ENCODE measurements around the gene CCDC184.
"Not testable (repeated sequence)": the region's sequence is repeated elsewhere in the genome, so short reads cannot be mapped to it uniquely, and the experiment has no call there.

CCDC184 gene

GRCh38 chr12:48183091-48183875 lies at the start of gene CCDC184:
CCDC184 (plus strand) TSS chr12:48183644; CDS start chr12:48184123, 479 bp downstream.
- peak; percentile 51 to 59 (median 55) for DNase-seq (ENCODE audit: low read depth in 3 of 3)

DNA sequence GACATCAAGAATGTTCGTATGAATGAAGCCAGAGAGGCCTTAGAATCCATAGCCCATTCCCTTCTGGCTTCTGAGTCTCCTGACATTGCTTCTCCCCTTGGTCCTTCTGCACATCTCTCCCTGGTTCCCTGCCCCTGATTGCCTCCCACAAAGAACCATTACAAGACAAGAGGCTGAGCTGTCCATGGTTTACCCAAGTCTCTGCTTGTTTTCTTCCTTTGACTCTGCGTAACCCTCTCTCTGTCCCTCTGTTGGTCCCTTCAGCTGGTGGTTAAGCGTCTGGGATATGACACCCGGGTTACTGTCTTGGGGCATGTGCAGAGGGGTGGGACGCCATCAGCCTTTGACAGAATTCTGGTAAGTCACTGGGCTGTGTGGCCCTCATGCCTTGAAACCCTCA lies 48.4 kb upstream of the CCDC184 start:
- DNase-seq (ENCODE audit: low read depth in 3 of 3), result no peak

DNA sequence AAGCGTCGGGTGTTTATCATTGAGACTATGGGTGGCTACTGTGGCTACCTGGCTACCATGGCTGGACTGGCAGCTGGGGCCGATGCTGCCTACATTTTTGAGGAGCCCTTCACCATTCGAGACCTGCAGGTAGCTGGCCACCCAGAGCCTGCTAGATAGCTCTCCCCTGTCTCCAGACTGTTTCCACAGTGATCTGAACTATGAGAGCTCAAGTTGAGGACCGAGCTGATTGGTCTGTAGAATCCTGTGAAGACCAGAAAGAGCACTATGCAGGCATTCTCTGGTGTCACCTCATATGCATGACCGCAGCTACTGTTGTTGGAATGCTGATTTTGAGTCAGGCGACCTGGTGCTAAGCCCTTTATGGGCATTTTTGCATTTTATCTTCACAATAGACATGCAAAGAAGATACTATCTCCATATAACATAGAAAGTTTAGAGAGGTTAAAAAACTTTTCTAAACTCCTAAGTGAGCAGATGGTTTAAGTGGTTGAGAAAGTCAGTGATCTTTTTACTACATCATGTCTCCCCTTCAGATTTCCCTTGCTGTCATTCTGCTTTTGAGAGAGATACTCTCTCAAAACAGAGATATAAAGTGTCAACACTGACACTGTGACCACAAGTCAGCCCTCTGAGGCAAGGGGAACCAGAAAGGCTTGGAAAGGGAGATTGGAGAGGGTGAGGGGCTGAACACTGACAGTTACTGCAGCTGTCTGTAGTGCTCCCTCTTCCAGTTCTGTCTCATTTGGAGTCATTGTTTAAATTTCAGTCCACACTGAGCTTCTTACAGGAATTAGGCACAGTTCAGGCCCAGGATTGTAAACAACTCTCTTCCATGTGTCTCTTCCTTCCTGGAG lies 40.4 kb upstream of the CCDC184 start:
- no peak for DNase-seq (ENCODE audit: low read depth in 3 of 3)

DNA sequence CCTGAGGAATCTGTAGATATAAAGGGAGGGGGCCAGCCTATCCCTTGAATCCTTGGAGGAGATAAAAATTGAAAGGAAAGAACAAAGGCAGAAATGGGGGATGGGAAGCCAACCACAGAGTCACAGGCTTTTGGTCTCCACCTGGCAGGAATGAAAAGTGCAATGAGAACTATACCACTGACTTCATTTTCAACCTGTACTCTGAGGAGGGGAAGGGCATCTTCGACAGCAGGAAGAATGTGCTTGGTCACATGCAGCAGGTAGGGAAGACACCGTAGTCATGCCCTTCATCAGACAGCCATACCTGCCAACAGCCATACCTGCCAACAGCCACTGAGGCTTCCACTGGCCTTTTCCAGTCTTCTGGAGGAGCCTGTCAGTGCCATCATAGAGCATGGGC lies 39.5 kb upstream of the CCDC184 start:
- DNase-seq (ENCODE audit: low read depth in 3 of 3), result no peak

- DNase-seq (ENCODE audit: low read depth in 3 of 3), result no peak
Measured at GRCh38 chr12:48145981-48146380, 37.5 kb upstream of the CCDC184 start.

DNA sequence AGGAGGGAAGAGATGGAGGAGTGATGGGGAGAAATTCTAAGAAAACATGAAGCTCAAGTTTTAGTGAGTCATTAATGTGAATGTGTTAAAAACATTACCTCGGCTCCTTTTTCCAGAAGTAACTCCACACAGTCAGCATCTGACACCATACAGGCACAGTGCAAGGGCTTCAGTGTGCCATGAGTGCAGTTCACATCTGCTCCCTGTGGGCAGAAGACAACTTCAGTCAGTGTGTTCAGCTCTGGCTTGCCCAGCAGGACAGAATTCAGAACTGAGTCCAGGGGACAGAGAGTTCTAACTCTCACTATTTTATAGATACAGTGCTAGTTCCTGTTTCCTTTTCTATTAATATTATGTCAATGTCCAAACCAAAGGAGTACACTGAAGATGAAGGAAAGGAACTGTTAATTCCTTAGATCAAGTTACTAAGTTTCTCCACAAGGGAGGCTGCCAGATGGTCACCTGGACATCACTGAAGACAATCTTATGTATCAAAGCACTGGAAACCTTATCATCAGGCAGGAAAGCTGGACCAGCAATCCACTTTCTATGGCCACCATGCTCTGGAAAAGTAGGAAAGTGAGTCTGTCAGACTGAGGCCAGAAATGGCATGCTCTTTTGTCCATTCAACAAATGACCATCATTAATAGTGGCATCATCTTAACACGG lies 32.2 kb upstream of the CCDC184 start:
- DNase-seq (ENCODE audit: low read depth in 3 of 3), result no peak

DNA sequence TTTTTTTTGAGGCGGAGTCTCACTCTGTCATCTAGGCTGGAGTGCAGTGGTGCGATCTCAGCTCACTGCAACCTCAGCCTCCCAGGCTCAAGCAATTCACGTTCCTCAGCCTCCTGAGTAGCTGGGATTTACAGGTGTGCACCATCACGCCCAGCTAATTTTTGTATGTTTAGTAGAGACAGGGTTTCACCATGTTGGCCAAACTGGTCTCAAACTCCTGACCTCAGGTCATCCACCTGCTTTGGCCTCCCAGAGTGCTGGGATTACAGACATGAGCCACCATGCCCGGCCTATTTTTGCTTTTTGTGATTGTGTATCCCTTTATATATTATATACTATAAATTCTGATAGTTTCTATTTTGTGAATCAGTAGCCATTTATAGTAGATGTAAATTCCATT lies 27.7 kb upstream of the CCDC184 start:
- DNase-seq (ENCODE audit: low read depth in 3 of 3), result not testable (repeated sequence)

- DNase-seq (ENCODE audit: low read depth in 3 of 3), result no peak
Measured at GRCh38 chr12:48156652-48157017, 26.8 kb upstream of the CCDC184 start.

DNA sequence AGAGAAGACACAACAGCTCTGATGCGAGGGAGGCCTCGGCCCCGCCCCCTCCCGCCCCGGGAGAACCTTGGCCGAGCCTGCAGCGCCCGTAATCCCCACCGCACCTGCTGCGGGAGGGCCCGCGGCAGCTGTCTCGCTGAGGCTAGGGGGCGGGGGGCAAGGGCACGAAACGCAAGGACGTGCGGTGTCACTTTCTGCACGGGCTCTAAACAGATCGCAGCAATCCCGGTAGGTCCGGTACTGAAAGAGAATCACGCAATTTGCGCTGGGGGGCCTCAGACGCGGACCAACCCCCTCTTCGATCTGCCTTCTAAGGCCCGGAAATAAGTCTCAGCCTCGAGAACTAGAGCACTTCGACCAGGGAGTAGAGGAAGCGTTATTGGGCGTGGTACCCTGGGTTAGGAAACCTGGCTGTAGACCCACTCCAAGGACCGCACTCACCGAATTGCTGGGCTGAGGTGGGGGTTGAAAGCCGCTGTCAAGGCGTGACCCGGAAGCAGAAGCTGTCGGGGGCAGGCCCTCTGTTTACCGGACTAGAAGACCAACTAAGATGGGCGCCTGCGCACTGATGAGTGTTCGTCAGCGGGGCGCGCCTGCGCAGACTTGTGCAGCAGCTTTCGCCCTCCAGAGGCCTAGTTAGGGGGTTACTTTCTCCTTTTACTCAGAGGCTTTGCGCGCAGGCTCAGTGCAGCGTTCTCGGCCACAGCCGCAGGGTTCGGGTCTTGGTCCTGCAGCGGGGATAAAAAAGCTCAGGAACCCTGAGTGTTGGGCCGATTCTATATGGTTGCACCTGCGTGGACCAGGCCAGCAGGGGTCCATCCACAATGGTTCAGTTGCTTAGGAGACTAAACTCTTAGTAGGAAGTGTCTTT lies 26.2 kb upstream of the CCDC184 start, which contains the start of gene ASB8:
TSS of gene ASB8 (minus strand) at position 498 of the 871 bp plus-strand sequence. CDS start 4,019 bp downstream, outside the sequence.
- DNase-seq (ENCODE audit: low read depth in 3 of 3), result peak; percentile 97 to 99 (median 99)

DNA sequence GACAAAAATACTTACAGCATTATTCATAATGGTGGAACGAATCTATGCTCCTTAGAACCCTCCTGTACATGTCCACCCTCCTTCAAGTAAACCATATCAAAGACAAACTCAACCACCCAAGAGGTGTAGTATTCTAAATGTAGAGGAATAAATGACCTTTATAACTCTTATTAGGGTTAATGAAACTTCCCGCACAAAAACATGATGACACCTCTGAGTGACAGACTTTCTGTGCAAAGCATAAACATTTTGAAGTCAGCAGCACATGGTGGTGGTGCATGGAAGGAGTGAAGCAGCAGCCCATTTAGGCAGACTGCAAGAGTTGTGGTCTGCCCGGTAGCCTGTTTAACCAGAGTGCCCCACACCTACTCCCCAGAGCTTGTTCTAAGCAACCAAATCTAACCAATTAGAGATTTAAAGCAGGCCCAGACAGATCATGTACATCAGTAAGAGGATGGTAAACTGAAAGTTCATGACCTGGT lies 25.5 kb upstream of the CCDC184 start:
- DNase-seq (ENCODE audit: low read depth in 3 of 3), result no peak

GRCh38 chr12:48160046-48160445 lies 23.4 kb upstream of the CCDC184 start:
- no peak for DNase-seq (ENCODE audit: low read depth in 3 of 3)

DNA sequence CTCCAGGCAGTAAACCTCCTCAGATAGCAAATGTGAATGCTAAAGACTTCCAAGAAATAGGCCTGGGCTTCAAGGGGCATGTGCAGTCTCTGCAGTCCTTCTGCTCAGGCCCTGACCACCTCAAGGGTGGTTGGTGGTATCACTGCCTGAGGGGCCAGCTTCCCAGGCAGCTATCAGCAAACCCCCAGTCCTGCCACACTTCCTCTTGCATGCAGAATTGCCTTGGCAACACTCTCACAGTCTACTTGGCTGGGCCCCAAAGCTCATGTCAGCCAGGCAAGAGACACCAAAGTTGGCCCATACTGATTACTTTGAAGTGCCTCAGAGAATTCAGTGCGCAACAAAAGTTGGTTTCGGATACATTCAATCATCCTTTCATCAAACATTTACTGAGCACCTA lies 22.6 kb upstream of the CCDC184 start:
- DNase-seq (ENCODE audit: low read depth in 3 of 3), result no peak

DNA sequence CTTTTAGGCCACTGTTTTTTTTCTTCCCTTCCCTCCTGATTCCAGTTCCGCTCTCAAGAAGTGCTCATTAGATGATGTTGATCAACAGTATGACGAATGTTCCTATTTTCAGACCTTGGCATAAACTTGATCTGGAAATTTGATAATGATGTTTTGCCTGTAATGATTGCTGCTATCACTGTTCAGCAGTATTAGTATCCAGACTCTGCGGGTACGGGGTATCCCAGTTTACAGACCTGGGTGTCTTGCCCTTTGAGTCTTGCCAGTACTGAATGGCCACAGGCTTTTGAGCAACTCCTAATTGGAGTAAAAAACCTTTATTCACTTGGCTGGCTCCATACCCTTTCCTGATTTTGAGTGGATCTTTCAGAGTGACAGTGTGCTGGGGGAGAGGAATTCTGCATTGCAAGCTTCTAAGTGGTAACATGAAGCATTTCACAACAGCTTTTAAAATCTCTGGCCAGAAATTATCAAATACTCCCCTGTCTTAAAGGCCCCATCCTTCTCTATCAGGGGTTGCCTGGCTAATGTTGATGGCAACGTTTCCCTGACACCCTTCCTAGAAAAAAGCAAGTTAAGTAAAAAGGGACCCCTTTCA lies 20.2 kb upstream of the CCDC184 start:
- no peak for DNase-seq (ENCODE audit: low read depth in 3 of 3)

GRCh38 chr12:48164451-48164850 lies 19.0 kb upstream of the CCDC184 start:
- DNase-seq (ENCODE audit: low read depth in 3 of 3), result no peak

- DNase-seq (ENCODE audit: low read depth in 3 of 3), result peak in 1 of 3 experiments; percentile 46
Measured at GRCh38 chr12:48165089-48165981, 18.1 kb upstream of the CCDC184 start.

- DNase-seq (ENCODE audit: low read depth in 3 of 3), result no peak
Measured at GRCh38 chr12:48169011-48169410, 14.4 kb upstream of the CCDC184 start.

DNA sequence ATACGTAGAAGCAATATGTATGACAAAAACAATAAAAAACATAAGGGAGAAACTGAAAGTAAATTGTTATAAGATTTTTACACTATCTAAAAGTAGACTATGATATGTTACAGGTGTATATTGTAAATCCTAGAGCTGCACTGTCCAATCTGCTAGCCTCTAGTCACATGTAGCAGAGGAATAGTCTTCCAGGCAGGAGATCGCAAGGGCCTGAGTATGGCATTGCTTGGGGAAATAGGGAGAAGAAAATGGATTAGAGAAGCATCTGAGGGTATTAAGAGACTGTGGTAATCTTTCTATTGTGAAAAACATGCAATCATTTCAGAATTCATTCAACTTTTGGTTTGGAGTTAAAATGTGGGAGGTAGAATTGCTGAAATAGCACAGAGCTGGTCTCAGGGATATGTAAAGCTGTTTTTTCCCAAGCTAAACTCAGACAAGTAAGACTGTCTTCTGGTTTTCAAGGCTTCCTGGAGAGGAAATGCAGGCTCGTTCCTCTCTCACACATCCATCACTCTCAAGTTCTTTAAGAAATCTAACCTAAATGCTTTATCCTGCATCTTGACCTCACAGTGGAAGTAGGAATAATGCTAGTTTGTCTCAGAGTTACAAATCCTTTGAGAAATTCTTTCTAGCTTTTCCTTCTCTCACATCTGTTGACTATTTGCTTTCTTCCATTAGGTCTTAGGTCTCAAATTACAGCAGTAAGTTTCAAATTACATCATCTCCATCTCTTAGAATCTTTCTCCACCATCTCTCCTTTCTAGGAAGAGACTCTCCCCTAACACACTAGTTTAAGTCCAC lies 7.6 kb upstream of the CCDC184 start:
- DNase-seq (ENCODE audit: low read depth in 3 of 3), result no peak

DNA sequence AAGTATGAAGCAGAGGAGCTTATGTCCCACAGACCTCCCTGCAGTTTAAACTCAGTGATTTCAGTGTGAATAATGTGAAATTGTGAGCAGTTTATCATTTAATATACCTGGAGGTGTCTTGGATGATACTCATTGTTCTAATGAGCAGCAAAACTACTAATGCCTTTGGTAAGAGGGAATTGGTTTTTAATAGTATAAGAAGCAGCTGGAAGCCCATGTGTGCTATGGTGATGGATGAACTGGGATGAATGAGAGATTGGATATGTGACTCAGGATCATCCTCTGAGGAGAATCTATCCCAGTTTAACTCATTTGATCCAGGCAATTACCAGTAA lies 7.1 kb upstream of the CCDC184 start:
- no peak for DNase-seq (ENCODE audit: low read depth in 3 of 3)

DNA sequence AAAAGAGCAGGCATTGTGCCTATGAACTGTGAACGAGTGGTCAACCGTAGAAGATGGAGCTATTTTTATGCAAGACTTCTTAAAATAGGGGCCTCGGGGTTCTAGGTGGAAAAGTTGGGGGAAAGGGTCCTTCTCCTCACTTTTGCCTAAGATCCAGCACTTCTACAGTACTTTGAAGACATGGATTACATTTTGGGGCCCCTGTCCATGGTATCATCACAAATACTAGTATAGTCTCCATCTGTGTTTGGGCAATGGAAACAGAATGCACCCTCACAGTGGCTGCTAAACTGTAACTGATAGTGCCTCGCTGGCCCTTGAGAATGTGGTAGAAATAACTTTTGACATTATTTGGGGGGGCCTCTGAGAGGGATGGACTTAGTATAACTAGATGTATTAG lies 5.5 kb upstream of the CCDC184 start:
- DNase-seq (ENCODE audit: low read depth in 3 of 3), result no peak

All from stimulated activated CD4-positive, alpha-beta T cell treated with anti-CD3 and anti-CD28 coated beads, TNF-alpha, amount 100 ng/mL, for 24 hours (primary cell).